Measurements from ENCODE around the gene CYP2A7.
"Not testable (repeated sequence)": the region's sequence is repeated elsewhere in the genome, so short reads cannot be mapped to it uniquely, and the experiment has no call there.

Gene CYP2A7

GRCh38 chr19:40830741-40831140 is 51.3 kb downstream of the CYP2A7 start:
- not testable (repeated sequence) for H3K9ac ChIP-seq (ENCODE audit: low read length); H3K27ac ChIP-seq (ENCODE audit: low read depth, low read length); H3K27me3 ChIP-seq (ENCODE audit: control insufficient read depth, insufficient read depth, low read length); H3K4me1 ChIP-seq (ENCODE audit: control insufficient read depth, insufficient read depth, low read length); H3K4me3 ChIP-seq (ENCODE audit: low read length)
- peaks cover 10% of the 10 kb centered on the region for H3K36me3 ChIP-seq (ENCODE audit: control insufficient read depth, insufficient read depth, low read length)

GRCh38 chr19:40829205-40829604 is 52.8 kb downstream of the CYP2A7 start:
- peaks cover 10% of the 10 kb centered on the region for H3K36me3 ChIP-seq (ENCODE audit: control insufficient read depth, insufficient read depth, low read length)
- no peak overlapping the region for H3K27ac ChIP-seq (ENCODE audit: low read depth, low read length)
- peaks cover 4% of the 10 kb centered on the region for H3K4me1 ChIP-seq (ENCODE audit: control insufficient read depth, insufficient read depth, low read length)
- no peak overlapping the region for H3K4me3 ChIP-seq (ENCODE audit: low read length)
- no peaks in the 10 kb centered on the region for H3K27me3 ChIP-seq (ENCODE audit: control insufficient read depth, insufficient read depth, low read length)
- no peak overlapping the region for H3K9ac ChIP-seq (ENCODE audit: low read length)

- no peaks in the 10 kb centered on the region for H3K27me3 ChIP-seq (ENCODE audit: control insufficient read depth, insufficient read depth, low read length)
- H3K4me3 ChIP-seq (ENCODE audit: low read length) = no peak overlapping the region
- H3K4me1 ChIP-seq (ENCODE audit: control insufficient read depth, insufficient read depth, low read length) = peaks cover 6% of the 10 kb centered on the region
- no peak overlapping the region for H3K9ac ChIP-seq (ENCODE audit: low read length)
- peaks cover 10% of the 10 kb centered on the region for H3K36me3 ChIP-seq (ENCODE audit: control insufficient read depth, insufficient read depth, low read length)
- no peak overlapping the region for H3K27ac ChIP-seq (ENCODE audit: low read depth, low read length)
Measured at GRCh38 chr19:40827386-40828247, 54.4 kb downstream of the CYP2A7 start.

GRCh38 chr19:40826699-40827385 is 55.2 kb downstream of the CYP2A7 start:
- not testable (repeated sequence) for H3K27me3 ChIP-seq (ENCODE audit: control insufficient read depth, insufficient read depth, low read length); H3K4me3 ChIP-seq (ENCODE audit: low read length); H3K9ac ChIP-seq (ENCODE audit: low read length); H3K4me1 ChIP-seq (ENCODE audit: control insufficient read depth, insufficient read depth, low read length); H3K27ac ChIP-seq (ENCODE audit: low read depth, low read length)
- H3K36me3 ChIP-seq (ENCODE audit: control insufficient read depth, insufficient read depth, low read length) = peaks cover 10% of the 10 kb centered on the region

- H3K9ac ChIP-seq (ENCODE audit: low read length); H3K27ac ChIP-seq (ENCODE audit: low read depth, low read length); H3K4me3 ChIP-seq (ENCODE audit: low read length); H3K27me3 ChIP-seq (ENCODE audit: control insufficient read depth, insufficient read depth, low read length); H3K4me1 ChIP-seq (ENCODE audit: control insufficient read depth, insufficient read depth, low read length): not testable (repeated sequence)
- peaks cover 10% of the 10 kb centered on the region for H3K36me3 ChIP-seq (ENCODE audit: control insufficient read depth, insufficient read depth, low read length)
Measured at GRCh38 chr19:40826312-40826698, 55.7 kb downstream of the CYP2A7 start.

- H3K4me3 ChIP-seq (ENCODE audit: low read length); H3K9ac ChIP-seq (ENCODE audit: low read length); H3K27me3 ChIP-seq (ENCODE audit: control insufficient read depth, insufficient read depth, low read length); H3K4me1 ChIP-seq (ENCODE audit: control insufficient read depth, insufficient read depth, low read length); H3K27ac ChIP-seq (ENCODE audit: low read depth, low read length): not testable (repeated sequence)
- H3K36me3 ChIP-seq (ENCODE audit: control insufficient read depth, insufficient read depth, low read length) = peaks cover 10% of the 10 kb centered on the region
Measured at GRCh38 chr19:40825460-40826095, 56.5 kb downstream of the CYP2A7 start.
